Fibroblast of lung (primary cell): ENCODE measurements around the gene CERS3.

Source experiments
- EZH2 ChIP-seq: IDR thresholded peaks from 2 replicates; pipeline ENCODE4 v1.5.1; 2012; ENCODE audit warnings: low read length, control low read depth, mild to moderate bottlenecking; ENCODE audit errors: missing control alignments
- TF ChIP-seq, protein P1 (sequence below), 2 donors: IDR thresholded peaks in 1 of 2; conservative IDR thresholded peaks in 1 of 2; 1 replicate in 1 of 2; 2 replicates in 1 of 2; pipeline ENCODE4 v1.5.1; 2011 to 2012; ENCODE audit warnings: low read length in 2 of 2, control low read depth in 1 of 2, inconsistent platforms in 1 of 2, low read depth in 1 of 2, mild to moderate bottlenecking in 1 of 2

DNA sequence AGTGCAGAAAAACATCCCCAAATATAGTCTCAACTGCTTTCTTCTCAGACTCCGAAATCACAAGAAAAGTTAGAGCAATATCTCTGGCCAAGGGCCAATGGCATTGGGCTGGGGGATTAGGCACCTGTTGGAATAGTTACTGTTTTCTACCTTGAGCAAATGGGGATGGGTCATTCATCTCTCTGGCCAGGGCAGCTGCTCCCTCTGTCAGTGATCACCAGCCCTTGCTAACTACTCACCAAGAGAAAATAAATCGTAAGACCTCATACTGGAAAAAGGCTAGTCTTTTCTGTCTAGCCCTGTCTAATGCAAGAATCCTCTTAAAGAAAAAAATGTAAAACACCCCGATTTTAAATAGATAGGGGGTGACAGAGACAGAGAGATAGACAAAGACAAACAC, 10.9 kb downstream of the CERS3 start:
- TF ChIP-seq, protein P1, sequence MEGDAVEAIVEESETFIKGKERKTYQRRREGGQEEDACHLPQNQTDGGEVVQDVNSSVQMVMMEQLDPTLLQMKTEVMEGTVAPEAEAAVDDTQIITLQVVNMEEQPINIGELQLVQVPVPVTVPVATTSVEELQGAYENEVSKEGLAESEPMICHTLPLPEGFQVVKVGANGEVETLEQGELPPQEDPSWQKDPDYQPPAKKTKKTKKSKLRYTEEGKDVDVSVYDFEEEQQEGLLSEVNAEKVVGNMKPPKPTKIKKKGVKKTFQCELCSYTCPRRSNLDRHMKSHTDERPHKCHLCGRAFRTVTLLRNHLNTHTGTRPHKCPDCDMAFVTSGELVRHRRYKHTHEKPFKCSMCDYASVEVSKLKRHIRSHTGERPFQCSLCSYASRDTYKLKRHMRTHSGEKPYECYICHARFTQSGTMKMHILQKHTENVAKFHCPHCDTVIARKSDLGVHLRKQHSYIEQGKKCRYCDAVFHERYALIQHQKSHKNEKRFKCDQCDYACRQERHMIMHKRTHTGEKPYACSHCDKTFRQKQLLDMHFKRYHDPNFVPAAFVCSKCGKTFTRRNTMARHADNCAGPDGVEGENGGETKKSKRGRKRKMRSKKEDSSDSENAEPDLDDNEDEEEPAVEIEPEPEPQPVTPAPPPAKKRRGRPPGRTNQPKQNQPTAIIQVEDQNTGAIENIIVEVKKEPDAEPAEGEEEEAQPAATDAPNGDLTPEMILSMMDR (conservative IDR thresholded peaks at IDR 0.05 in 1 of 2, IDR thresholded peaks at IDR 0.05 in 1 of 2; ENCODE audit: low read depth in 1 of 2, low read length in 2 of 2): no peak
- no peak for TF ChIP-seq EZH2
